ENCODE data around the gene PLXDC2.

PLXDC2 gene

GRCh38 chr10:19920075-19920726, 104.0 kb downstream of the PLXDC2 start:
- H3K36me3 ChIP-seq (ENCODE audit: control insufficient read depth, insufficient read depth, low read length), result no peaks in the 10 kb centered on the region

DNA sequence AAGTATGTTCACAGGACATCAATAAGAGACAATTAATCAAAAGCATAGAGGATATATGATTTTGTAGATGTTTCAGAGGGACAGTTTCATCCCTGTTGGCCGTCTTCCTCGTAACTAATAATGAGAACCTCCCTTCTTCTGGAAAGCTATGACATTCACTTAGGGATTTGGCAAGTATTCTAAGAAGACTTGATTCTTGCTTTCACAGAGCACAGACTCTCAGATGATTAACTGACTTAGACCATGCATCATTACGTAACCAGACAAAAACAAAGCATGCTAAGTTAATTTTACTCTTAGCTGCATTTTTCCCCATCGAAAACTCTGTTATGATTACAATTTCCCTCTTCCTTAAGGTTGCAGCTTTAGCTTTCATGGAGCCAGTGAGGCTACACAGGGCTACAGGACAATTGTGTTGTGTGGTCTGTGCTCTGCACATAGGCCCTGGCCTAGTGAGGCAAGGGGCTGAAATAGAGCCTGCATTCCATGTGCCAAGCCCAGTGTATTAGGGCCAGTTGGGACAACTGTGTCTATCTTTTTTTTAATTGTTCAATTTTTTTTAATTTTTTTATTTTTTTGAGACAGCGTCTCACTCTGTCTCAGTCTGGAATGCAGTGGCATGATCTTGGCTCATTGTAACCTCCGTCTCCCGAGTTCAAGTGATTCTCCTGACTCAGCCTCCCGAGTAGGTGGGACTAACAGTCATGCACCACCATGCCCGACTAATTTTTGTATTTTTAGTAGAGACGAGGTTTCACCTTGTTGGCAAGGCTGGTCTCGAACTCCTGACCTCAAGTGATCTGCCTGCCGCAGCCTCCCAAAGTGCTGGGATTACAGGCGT, 105.3 kb downstream of the PLXDC2 start:
- Histone ChIP-seq H3K9ac (ENCODE audit: low read depth, low read length) (no peak overlapping the region), H3K9me3 (ENCODE audit: control insufficient read depth, insufficient read depth, low read length) (no peaks in the 10 kb centered on the region), H3K27me3 (ENCODE audit: control insufficient read depth, insufficient read depth, low read length) (no peaks in the 10 kb centered on the region), H3K4me1 (ENCODE audit: control insufficient read depth, insufficient read depth, low read length) (peaks cover 13% of the 10 kb centered on the region), H3K4me3 (ENCODE audit: low read depth, low read length) (no peak overlapping the region), H3K36me3 (ENCODE audit: control insufficient read depth, insufficient read depth, low read length) (no peaks in the 10 kb centered on the region)

More at GRCh38 chr10:19920075-19920726, 104.0 kb downstream of the PLXDC2 start:
- no peaks in the 10 kb centered on the region for H3K9me3 ChIP-seq (ENCODE audit: control insufficient read depth, insufficient read depth, low read length)
- H3K9ac ChIP-seq (ENCODE audit: low read depth, low read length), result no peak overlapping the region
- peaks cover 13% of the 10 kb centered on the region for H3K4me1 ChIP-seq (ENCODE audit: control insufficient read depth, insufficient read depth, low read length)
- no peaks in the 10 kb centered on the region for H3K27me3 ChIP-seq (ENCODE audit: control insufficient read depth, insufficient read depth, low read length)
- no peak overlapping the region for H3K4me3 ChIP-seq (ENCODE audit: low read depth, low read length)

DNA sequence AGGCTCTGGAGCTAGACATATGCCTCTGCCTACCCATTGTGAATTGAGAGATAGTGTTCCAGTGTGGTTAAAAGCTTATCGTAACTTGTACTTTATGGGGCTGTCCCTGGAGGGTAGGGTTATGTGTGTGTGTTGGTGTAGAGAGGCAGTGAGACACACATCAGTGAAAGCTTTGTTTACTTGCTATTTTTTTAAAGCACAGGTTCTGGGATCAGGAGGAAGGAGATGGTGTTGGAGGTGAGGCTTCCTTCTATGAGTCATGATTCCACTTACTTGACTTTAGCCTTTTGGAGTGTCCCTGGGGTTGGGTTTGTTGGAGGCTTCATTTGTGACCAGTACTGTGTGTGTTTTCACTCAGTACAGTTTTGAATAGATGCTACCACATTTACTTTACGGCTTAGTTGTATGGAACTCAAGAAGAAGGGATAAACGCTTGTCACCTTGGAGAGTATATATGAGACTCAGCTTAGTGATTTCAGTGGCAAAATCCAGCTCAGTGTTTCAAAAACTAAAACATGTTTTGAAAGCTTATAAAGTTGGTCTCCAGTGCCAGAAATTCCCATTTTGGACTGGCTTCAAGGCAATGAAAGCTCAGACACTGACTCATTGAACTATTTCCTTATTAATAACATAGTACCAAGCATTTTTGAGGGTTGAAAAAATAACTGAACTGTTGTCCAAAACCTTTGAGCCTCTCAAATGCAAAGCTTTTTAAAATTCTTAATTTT, 106.2 kb downstream of the PLXDC2 start:
- Histone ChIP-seq H3K36me3 (ENCODE audit: control insufficient read depth, insufficient read depth, low read length) (no peaks in the 10 kb centered on the region), H3K4me1 (ENCODE audit: control insufficient read depth, insufficient read depth, low read length) (peaks cover 13% of the 10 kb centered on the region)

GRCh38 chr10:19925064-19925463, 108.8 kb downstream of the PLXDC2 start:
- Histone ChIP-seq H3K36me3 (ENCODE audit: control insufficient read depth, insufficient read depth, low read length) (no peaks in the 10 kb centered on the region), H3K4me1 (ENCODE audit: control insufficient read depth, insufficient read depth, low read length) (no peaks in the 10 kb centered on the region), H3K4me3 (ENCODE audit: low read depth, low read length) (no peak overlapping the region), H3K9me3 (ENCODE audit: control insufficient read depth, insufficient read depth, low read length) (no peaks in the 10 kb centered on the region), H3K9ac (ENCODE audit: low read depth, low read length) (no peak overlapping the region), H3K27me3 (ENCODE audit: control insufficient read depth, insufficient read depth, low read length) (no peaks in the 10 kb centered on the region)

More for the DNA sequence above, 106.2 kb downstream of the PLXDC2 start:
- H3K9me3 ChIP-seq (ENCODE audit: control insufficient read depth, insufficient read depth, low read length), result no peaks in the 10 kb centered on the region
- H3K9ac ChIP-seq (ENCODE audit: low read depth, low read length), result no peak overlapping the region
- H3K27me3 ChIP-seq (ENCODE audit: control insufficient read depth, insufficient read depth, low read length), result no peaks in the 10 kb centered on the region
- H3K4me3 ChIP-seq (ENCODE audit: low read depth, low read length), result no peak overlapping the region

GRCh38 chr10:19928936-19929335, 112.7 kb downstream of the PLXDC2 start:
- no peaks in the 10 kb centered on the region for H3K9me3 ChIP-seq (ENCODE audit: control insufficient read depth, insufficient read depth, low read length)
- H3K4me1 ChIP-seq (ENCODE audit: control insufficient read depth, insufficient read depth, low read length), result peaks cover 3% of the 10 kb centered on the region
- no peak overlapping the region for H3K4me3 ChIP-seq (ENCODE audit: low read depth, low read length)
- no peak overlapping the region for H3K9ac ChIP-seq (ENCODE audit: low read depth, low read length)
- no peaks in the 10 kb centered on the region for H3K36me3 ChIP-seq (ENCODE audit: control insufficient read depth, insufficient read depth, low read length)
- H3K27me3 ChIP-seq (ENCODE audit: control insufficient read depth, insufficient read depth, low read length), result no peaks in the 10 kb centered on the region

DNA sequence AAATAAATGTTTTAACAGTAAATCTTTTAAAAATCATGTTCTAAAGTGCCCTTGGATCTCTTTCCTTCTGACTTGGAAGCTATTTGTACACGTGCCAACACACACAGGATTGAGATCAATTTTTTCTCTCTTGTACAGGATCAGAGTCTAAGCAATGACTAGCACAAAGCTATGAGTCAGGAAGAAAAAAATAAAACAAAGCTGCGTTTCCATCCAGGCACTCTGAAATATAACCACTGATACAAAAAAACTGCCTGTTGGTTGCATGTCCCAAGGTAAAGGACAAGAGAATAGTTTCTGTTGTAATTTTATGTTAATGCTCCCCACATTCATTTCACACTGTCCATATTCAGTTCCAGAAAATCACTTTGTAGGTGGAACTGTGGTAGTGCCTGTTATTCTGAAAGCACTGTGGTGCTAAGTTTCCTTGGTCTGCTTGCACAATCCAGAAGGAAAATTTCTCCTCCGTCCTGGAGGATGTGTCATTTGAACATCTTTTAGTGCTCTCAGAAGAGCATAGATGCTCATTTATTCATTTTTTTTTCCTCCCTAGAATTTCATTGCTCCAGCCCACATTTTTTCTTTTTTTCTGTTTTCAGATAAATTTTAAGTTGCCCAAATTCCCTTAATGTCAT, 113.4 kb downstream of the PLXDC2 start:
- H3K9ac ChIP-seq (ENCODE audit: low read depth, low read length), result no peak overlapping the region

GRCh38 chr10:19930936-19931893, 115.0 kb downstream of the PLXDC2 start:
- peaks cover 3% of the 10 kb centered on the region for H3K4me1 ChIP-seq (ENCODE audit: control insufficient read depth, insufficient read depth, low read length)
- H3K9ac ChIP-seq (ENCODE audit: low read depth, low read length), result no peak overlapping the region
- H3K4me3 ChIP-seq (ENCODE audit: low read depth, low read length), result no peak overlapping the region
- no peaks in the 10 kb centered on the region for H3K9me3 ChIP-seq (ENCODE audit: control insufficient read depth, insufficient read depth, low read length)
- H3K36me3 ChIP-seq (ENCODE audit: control insufficient read depth, insufficient read depth, low read length), result no peaks in the 10 kb centered on the region
- no peaks in the 10 kb centered on the region for H3K27me3 ChIP-seq (ENCODE audit: control insufficient read depth, insufficient read depth, low read length)

More for the DNA sequence above, 113.4 kb downstream of the PLXDC2 start:
- no peaks in the 10 kb centered on the region for H3K9me3 ChIP-seq (ENCODE audit: control insufficient read depth, insufficient read depth, low read length)
- H3K36me3 ChIP-seq (ENCODE audit: control insufficient read depth, insufficient read depth, low read length), result no peaks in the 10 kb centered on the region
- peaks cover 3% of the 10 kb centered on the region for H3K4me1 ChIP-seq (ENCODE audit: control insufficient read depth, insufficient read depth, low read length)
- no peaks in the 10 kb centered on the region for H3K27me3 ChIP-seq (ENCODE audit: control insufficient read depth, insufficient read depth, low read length)
- H3K4me3 ChIP-seq (ENCODE audit: low read depth, low read length), result no peak overlapping the region

- Histone ChIP-seq H3K9me3 (ENCODE audit: control insufficient read depth, insufficient read depth, low read length) (no peaks in the 10 kb centered on the region), H3K9ac (ENCODE audit: low read depth, low read length) (no peak overlapping the region), H3K27me3 (ENCODE audit: control insufficient read depth, insufficient read depth, low read length) (no peaks in the 10 kb centered on the region), H3K36me3 (ENCODE audit: control insufficient read depth, insufficient read depth, low read length) (no peaks in the 10 kb centered on the region), H3K4me1 (ENCODE audit: control insufficient read depth, insufficient read depth, low read length) (peaks cover 3% of the 10 kb centered on the region), H3K4me3 (ENCODE audit: low read depth, low read length) (no peak overlapping the region)
Measured at GRCh38 chr10:19931894-19932590, 115.8 kb downstream of the PLXDC2 start.

GRCh38 chr10:19932806-19933371, 116.7 kb downstream of the PLXDC2 start:
- Histone ChIP-seq H3K9ac (ENCODE audit: low read depth, low read length) (no peak overlapping the region), H3K9me3 (ENCODE audit: control insufficient read depth, insufficient read depth, low read length) (no peaks in the 10 kb centered on the region), H3K4me1 (ENCODE audit: control insufficient read depth, insufficient read depth, low read length) (peaks cover 6% of the 10 kb centered on the region), H3K27me3 (ENCODE audit: control insufficient read depth, insufficient read depth, low read length) (no peaks in the 10 kb centered on the region), H3K36me3 (ENCODE audit: control insufficient read depth, insufficient read depth, low read length) (no peaks in the 10 kb centered on the region), H3K4me3 (ENCODE audit: low read depth, low read length) (no peak overlapping the region)

- Histone ChIP-seq H3K9ac (ENCODE audit: low read depth, low read length) (no peak overlapping the region), H3K36me3 (ENCODE audit: control insufficient read depth, insufficient read depth, low read length) (no peaks in the 10 kb centered on the region), H3K9me3 (ENCODE audit: control insufficient read depth, insufficient read depth, low read length) (no peaks in the 10 kb centered on the region), H3K27me3 (ENCODE audit: control insufficient read depth, insufficient read depth, low read length) (no peaks in the 10 kb centered on the region), H3K4me3 (ENCODE audit: low read depth, low read length) (no peak overlapping the region), H3K4me1 (ENCODE audit: control insufficient read depth, insufficient read depth, low read length) (peaks cover 12% of the 10 kb centered on the region)
Measured at GRCh38 chr10:19933772-19934171, 117.5 kb downstream of the PLXDC2 start.

Measured in iPS-15b (cell line).